ENCODE data around the gene RTBDN.

Gene RTBDN

GRCh38 chr19:12867120-12868099 is 33.0 kb upstream of the RTBDN start:
- H3K27ac ChIP-seq (ENCODE audit: low read length) = no peak overlapping the region

GRCh38 chr19:12866416-12867119 is 32.2 kb upstream of the RTBDN start:
- no peak overlapping the region for H3K4me3 ChIP-seq (ENCODE audit: low read length)
- H3K27me3 ChIP-seq (ENCODE audit: control insufficient read depth, insufficient read depth, low read length) = no peaks in the 10 kb centered on the region
- peaks cover 3% of the 10 kb centered on the region for H3K36me3 ChIP-seq (ENCODE audit: control insufficient read depth, low read depth, low read length)
- H3K9me3 ChIP-seq (ENCODE audit: control insufficient read depth, low read depth, low read length) = no peaks in the 10 kb centered on the region
- H3K4me1 ChIP-seq (ENCODE audit: control insufficient read depth, low read depth, low read length) = no peaks in the 10 kb centered on the region
- no peak overlapping the region for H3K9ac ChIP-seq (ENCODE audit: low read length)
- H3K27ac ChIP-seq (ENCODE audit: low read length) = no peak overlapping the region

More at GRCh38 chr19:12867120-12868099, 33.0 kb upstream of the RTBDN start:
- no peaks in the 10 kb centered on the region for H3K4me1 ChIP-seq (ENCODE audit: control insufficient read depth, low read depth, low read length)
- H3K4me3 ChIP-seq (ENCODE audit: low read length) = peak overlapping the region; percentile 74
- peaks cover 3% of the 10 kb centered on the region for H3K36me3 ChIP-seq (ENCODE audit: control insufficient read depth, low read depth, low read length)
- H3K9me3 ChIP-seq (ENCODE audit: control insufficient read depth, low read depth, low read length) = no peaks in the 10 kb centered on the region
- no peaks in the 10 kb centered on the region for H3K27me3 ChIP-seq (ENCODE audit: control insufficient read depth, insufficient read depth, low read length)
- H3K9ac ChIP-seq (ENCODE audit: low read length) = peak overlapping the region; percentile 19

- no peak overlapping the region for H3K27ac ChIP-seq (ENCODE audit: low read length)
- no peak overlapping the region for H3K4me3 ChIP-seq (ENCODE audit: low read length)
- H3K36me3 ChIP-seq (ENCODE audit: control insufficient read depth, low read depth, low read length) = peaks cover 3% of the 10 kb centered on the region
- no peak overlapping the region for H3K9ac ChIP-seq (ENCODE audit: low read length)
- no peaks in the 10 kb centered on the region for H3K4me1 ChIP-seq (ENCODE audit: control insufficient read depth, low read depth, low read length)
- H3K27me3 ChIP-seq (ENCODE audit: control insufficient read depth, insufficient read depth, low read length) = no peaks in the 10 kb centered on the region
- no peaks in the 10 kb centered on the region for H3K9me3 ChIP-seq (ENCODE audit: control insufficient read depth, low read depth, low read length)
These were observed 31.5 kb upstream of the RTBDN start for GRCh38 chr19:12865746-12866415.

GRCh38 chr19:12864721-12865715 is 30.6 kb upstream of the RTBDN start:
- Histone ChIP-seq H3K36me3 (ENCODE audit: control insufficient read depth, low read depth, low read length) (peaks cover 3% of the 10 kb centered on the region), H3K27ac (ENCODE audit: low read length) (no peak overlapping the region), H3K27me3 (ENCODE audit: control insufficient read depth, insufficient read depth, low read length) (no peaks in the 10 kb centered on the region), H3K4me3 (ENCODE audit: low read length) (no peak overlapping the region), H3K9me3 (ENCODE audit: control insufficient read depth, low read depth, low read length) (no peaks in the 10 kb centered on the region), H3K4me1 (ENCODE audit: control insufficient read depth, low read depth, low read length) (no peaks in the 10 kb centered on the region), H3K9ac (ENCODE audit: low read length) (no peak overlapping the region)

- H3K4me3 ChIP-seq (ENCODE audit: low read length) = no peak overlapping the region
- no peaks in the 10 kb centered on the region for H3K9me3 ChIP-seq (ENCODE audit: control insufficient read depth, low read depth, low read length)
- no peak overlapping the region for H3K9ac ChIP-seq (ENCODE audit: low read length)
These were observed 29.8 kb upstream of the RTBDN start for GRCh38 chr19:12864143-12864542.

GRCh38 chr19:12859546-12859945 is 25.2 kb upstream of the RTBDN start:
- no peaks in the 10 kb centered on the region for H3K4me1 ChIP-seq (ENCODE audit: control insufficient read depth, low read depth, low read length)
- no peaks in the 10 kb centered on the region for H3K9me3 ChIP-seq (ENCODE audit: control insufficient read depth, low read depth, low read length)
- H3K27me3 ChIP-seq (ENCODE audit: control insufficient read depth, insufficient read depth, low read length) = no peaks in the 10 kb centered on the region
- no peaks in the 10 kb centered on the region for H3K36me3 ChIP-seq (ENCODE audit: control insufficient read depth, low read depth, low read length)
- no peak overlapping the region for H3K4me3 ChIP-seq (ENCODE audit: low read length)
- H3K9ac ChIP-seq (ENCODE audit: low read length) = no peak overlapping the region
- no peak overlapping the region for H3K27ac ChIP-seq (ENCODE audit: low read length)

More at GRCh38 chr19:12864143-12864542, 29.8 kb upstream of the RTBDN start:
- Histone ChIP-seq H3K27ac (ENCODE audit: low read length) (no peak overlapping the region), H3K36me3 (ENCODE audit: control insufficient read depth, low read depth, low read length) (peaks cover 2% of the 10 kb centered on the region), H3K27me3 (ENCODE audit: control insufficient read depth, insufficient read depth, low read length) (no peaks in the 10 kb centered on the region), H3K4me1 (ENCODE audit: control insufficient read depth, low read depth, low read length) (no peaks in the 10 kb centered on the region)

GRCh38 chr19:12858041-12858928 is 23.9 kb upstream of the RTBDN start:
- Histone ChIP-seq H3K4me3 (ENCODE audit: low read length) (no peak overlapping the region), H3K27ac (ENCODE audit: low read length) (no peak overlapping the region), H3K9me3 (ENCODE audit: control insufficient read depth, low read depth, low read length) (no peaks in the 10 kb centered on the region), H3K4me1 (ENCODE audit: control insufficient read depth, low read depth, low read length) (no peaks in the 10 kb centered on the region), H3K36me3 (ENCODE audit: control insufficient read depth, low read depth, low read length) (no peaks in the 10 kb centered on the region), H3K27me3 (ENCODE audit: control insufficient read depth, insufficient read depth, low read length) (no peaks in the 10 kb centered on the region), H3K9ac (ENCODE audit: low read length) (no peak overlapping the region)

- no peaks in the 10 kb centered on the region for H3K27me3 ChIP-seq (ENCODE audit: control insufficient read depth, insufficient read depth, low read length)
- no peaks in the 10 kb centered on the region for H3K9me3 ChIP-seq (ENCODE audit: control insufficient read depth, low read depth, low read length)
- H3K27ac ChIP-seq (ENCODE audit: low read length) = no peak overlapping the region
- no peaks in the 10 kb centered on the region for H3K36me3 ChIP-seq (ENCODE audit: control insufficient read depth, low read depth, low read length)
- no peak overlapping the region for H3K9ac ChIP-seq (ENCODE audit: low read length)
- no peaks in the 10 kb centered on the region for H3K4me1 ChIP-seq (ENCODE audit: control insufficient read depth, low read depth, low read length)
- no peak overlapping the region for H3K4me3 ChIP-seq (ENCODE audit: low read length)
These were observed 22.3 kb upstream of the RTBDN start for GRCh38 chr19:12856653-12857052.

- H3K27ac ChIP-seq (ENCODE audit: low read length) = no peak overlapping the region
These were observed 13.1 kb upstream of the RTBDN start for GRCh38 chr19:12847159-12848139.

More at GRCh38 chr19:12847159-12848139, 13.1 kb upstream of the RTBDN start:
- H3K9ac ChIP-seq (ENCODE audit: low read length) = no peak overlapping the region
- H3K36me3 ChIP-seq (ENCODE audit: control insufficient read depth, low read depth, low read length) = no peaks in the 10 kb centered on the region
- no peaks in the 10 kb centered on the region for H3K9me3 ChIP-seq (ENCODE audit: control insufficient read depth, low read depth, low read length)
- peak overlapping the region; percentile 33 for H3K4me3 ChIP-seq (ENCODE audit: low read length)
- peaks cover 11% of the 10 kb centered on the region for H3K27me3 ChIP-seq (ENCODE audit: control insufficient read depth, insufficient read depth, low read length)
- H3K4me1 ChIP-seq (ENCODE audit: control insufficient read depth, low read depth, low read length) = no peaks in the 10 kb centered on the region

Data from iPS-18a (cell line).